ENCODE data around the gene POU3F1. TPM values are rescaled to one million over a fixed set of nuclear protein-coding genes. Genes with fewer than 3 reads are reported as not detected.

POU3F1 gene
- total RNA-seq, 1 experiment from 2014 or later: not detected

DNA sequence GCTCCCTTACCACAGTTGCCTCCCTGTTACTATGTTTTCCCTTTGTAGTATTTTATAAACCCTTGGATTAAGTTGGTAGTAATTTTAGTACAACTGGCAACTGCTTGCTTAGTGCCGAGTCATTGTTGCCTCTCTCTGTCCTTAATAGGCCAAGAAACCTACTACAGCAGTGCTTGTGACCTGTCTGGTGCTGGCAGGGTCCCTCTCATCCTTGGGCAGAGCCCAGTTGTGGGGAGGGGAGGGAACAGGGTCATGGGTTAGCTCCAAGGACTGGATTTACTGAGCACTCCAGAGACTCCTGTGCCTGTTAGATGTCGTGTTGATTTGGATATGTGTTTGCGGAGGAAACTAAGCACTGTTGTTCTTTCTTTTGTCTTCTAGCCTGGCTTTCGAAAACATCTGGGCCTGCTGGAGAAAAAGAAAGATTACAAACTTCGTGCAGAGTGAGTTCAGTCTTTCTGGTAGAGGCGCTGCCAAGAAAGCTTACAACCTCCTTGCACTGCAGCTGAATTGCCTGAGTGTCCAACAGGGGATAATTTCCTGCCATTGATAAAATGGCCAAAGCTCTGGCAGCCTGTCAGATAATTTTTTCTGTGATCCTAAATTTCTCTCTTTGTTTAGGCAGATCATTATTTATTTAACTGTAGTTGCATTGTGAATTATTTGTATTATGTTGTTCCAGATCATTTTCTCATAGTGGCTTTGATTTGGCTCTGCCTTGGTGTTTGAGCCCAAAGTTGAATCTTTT lies 30.4 kb downstream of the POU3F1 start:
- Histone ChIP-seq H3K9me3 (ENCODE audit: low read length) (no peaks in the 10 kb centered on the region), H4K20me1 (ENCODE audit: low read length) (0 out of 2 replicates have a peak, but pooled peaks cover 4% of the 10 kb centered on the region), H3K9me2 (replicated peaks; ENCODE audit: low read length) (no peaks in the 10 kb centered on the region), H3K4me1 (ENCODE audit: insufficient read depth, low read length) (peaks cover 6% of the 10 kb centered on the region), H2AFZ (ENCODE audit: low read length) (no peak overlapping the region), H3K79me2 (ENCODE audit: low read length) (peaks cover 48% of the 10 kb centered on the region), H3K36me3 (ENCODE audit: low read depth, low read length) (peaks cover 52% of the 10 kb centered on the region), H3K27ac (ENCODE audit: low read length) (0 out of 2 replicates have a peak overlapping the region, but pooled peaks have one; percentile 4), H3F3A (ENCODE audit: low read length, unreplicated experiment) (no peaks in the 10 kb centered on the region), H3K4me3 (ENCODE audit: low read length) (no peak overlapping the region), H3K9ac (ENCODE audit: low read length) (no peak overlapping the region), H3K4me2 (ENCODE audit: low read length) (no peak overlapping the region), H3K27me3 (ENCODE audit: low read length) (no peaks in the 10 kb centered on the region)
- BruUV-seq (replicated peaks): no TSS peak
- POLR2A ChIA-PET (ENCODE audit: unreplicated experiment): no interaction called here
- CTCF ChIA-PET: interaction anchor here (0.6 kb wide), 1 partner anchor 22 kb away, joined by 4 read pairs; no protein-coding TSS in a partner anchor
- TF ChIP-seq EZH2phosphoT487 (IDR thresholded peaks at IDR 0.05; ENCODE audit: borderline replicate concordance, low read length): no peak
- no peak for TF ChIP-seq EZH2 (IDR thresholded peaks at IDR 0.05; ENCODE audit: low read length, unreplicated experiment)
- TF ChIP-seq, protein P1, sequence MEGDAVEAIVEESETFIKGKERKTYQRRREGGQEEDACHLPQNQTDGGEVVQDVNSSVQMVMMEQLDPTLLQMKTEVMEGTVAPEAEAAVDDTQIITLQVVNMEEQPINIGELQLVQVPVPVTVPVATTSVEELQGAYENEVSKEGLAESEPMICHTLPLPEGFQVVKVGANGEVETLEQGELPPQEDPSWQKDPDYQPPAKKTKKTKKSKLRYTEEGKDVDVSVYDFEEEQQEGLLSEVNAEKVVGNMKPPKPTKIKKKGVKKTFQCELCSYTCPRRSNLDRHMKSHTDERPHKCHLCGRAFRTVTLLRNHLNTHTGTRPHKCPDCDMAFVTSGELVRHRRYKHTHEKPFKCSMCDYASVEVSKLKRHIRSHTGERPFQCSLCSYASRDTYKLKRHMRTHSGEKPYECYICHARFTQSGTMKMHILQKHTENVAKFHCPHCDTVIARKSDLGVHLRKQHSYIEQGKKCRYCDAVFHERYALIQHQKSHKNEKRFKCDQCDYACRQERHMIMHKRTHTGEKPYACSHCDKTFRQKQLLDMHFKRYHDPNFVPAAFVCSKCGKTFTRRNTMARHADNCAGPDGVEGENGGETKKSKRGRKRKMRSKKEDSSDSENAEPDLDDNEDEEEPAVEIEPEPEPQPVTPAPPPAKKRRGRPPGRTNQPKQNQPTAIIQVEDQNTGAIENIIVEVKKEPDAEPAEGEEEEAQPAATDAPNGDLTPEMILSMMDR (conservative IDR thresholded peaks at IDR 0.05; ENCODE audit: low read depth, low read length): no peak
- ATAC-seq: no peak
- intact Hi-C loops (cut with micrococcal nuclease): no loop called here
- DNase-seq: no peak

DNA sequence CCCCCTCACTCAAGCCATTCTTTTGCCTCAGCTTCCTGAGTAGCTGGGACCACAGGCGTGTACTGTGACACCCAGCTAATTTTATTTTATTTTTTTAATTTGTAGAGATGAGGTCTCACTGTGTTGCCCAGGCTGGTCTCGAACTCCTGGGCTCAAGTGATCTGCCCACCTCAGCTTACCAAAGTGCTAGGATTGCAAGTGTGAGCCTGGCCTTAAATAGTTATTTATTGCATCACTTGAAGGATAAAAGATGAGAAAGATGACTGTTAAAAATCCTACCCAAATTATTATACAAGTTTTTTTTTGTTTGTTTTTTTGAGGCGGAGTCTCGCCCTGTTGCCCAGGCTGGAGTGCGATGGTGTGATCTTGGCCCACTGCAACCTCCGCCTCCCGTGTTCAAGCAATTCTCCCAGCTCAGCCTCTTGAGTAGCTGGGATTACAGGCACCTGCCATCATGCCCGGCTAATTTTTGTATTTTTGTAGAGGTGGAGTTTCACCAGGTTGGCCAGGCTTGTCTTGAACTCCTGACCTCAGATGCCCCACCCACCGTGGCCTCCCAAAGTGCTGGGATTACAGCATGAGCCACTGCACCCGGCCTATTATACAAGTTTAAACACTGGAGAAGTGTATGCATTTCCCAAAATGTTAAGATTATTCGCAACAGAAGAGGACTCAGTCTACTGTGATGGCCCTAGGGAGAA lies 31.7 kb downstream of the POU3F1 start:
- BruUV-seq (replicated peaks): no TSS peak
- intact Hi-C loops (cut with micrococcal nuclease): no loop called here
- POLR2A ChIA-PET (ENCODE audit: unreplicated experiment): no interaction called here
- peaks cover 48% of the 10 kb centered on the region for H3K79me2 ChIP-seq (ENCODE audit: low read length)
- H3K4me1 ChIP-seq (ENCODE audit: insufficient read depth, low read length): peaks cover 6% of the 10 kb centered on the region
- H3K4me3 ChIP-seq (ENCODE audit: low read length): no peak overlapping the region
- no peak overlapping the region for H2AFZ ChIP-seq (ENCODE audit: low read length)
- TF ChIP-seq, protein P1 (conservative IDR thresholded peaks at IDR 0.05; ENCODE audit: low read depth, low read length): no peak
- no peak for TF ChIP-seq EZH2 (IDR thresholded peaks at IDR 0.05; ENCODE audit: low read length, unreplicated experiment)
- CTCF ChIA-PET: no interaction called here
- DNase-seq (no peak), ATAC-seq (no peak)
- H3K27me3 ChIP-seq (ENCODE audit: low read length): no peaks in the 10 kb centered on the region
- H4K20me1 ChIP-seq (ENCODE audit: low read length): 0 out of 2 replicates have a peak, but pooled peaks cover 4% of the 10 kb centered on the region
- no peak overlapping the region for H3K9ac ChIP-seq (ENCODE audit: low read length)
- H3K9me2 ChIP-seq (replicated peaks; ENCODE audit: low read length): no peaks in the 10 kb centered on the region
- H3K9me3 ChIP-seq (ENCODE audit: low read length): no peaks in the 10 kb centered on the region
- peak overlapping the region; percentile 86 for H3K4me2 ChIP-seq (ENCODE audit: low read length)
- H3K27ac ChIP-seq (ENCODE audit: low read length): no peak overlapping the region
- no peaks in the 10 kb centered on the region for H3F3A ChIP-seq (ENCODE audit: low read length, unreplicated experiment)
- peaks cover 44% of the 10 kb centered on the region for H3K36me3 ChIP-seq (ENCODE audit: low read depth, low read length)

DNA sequence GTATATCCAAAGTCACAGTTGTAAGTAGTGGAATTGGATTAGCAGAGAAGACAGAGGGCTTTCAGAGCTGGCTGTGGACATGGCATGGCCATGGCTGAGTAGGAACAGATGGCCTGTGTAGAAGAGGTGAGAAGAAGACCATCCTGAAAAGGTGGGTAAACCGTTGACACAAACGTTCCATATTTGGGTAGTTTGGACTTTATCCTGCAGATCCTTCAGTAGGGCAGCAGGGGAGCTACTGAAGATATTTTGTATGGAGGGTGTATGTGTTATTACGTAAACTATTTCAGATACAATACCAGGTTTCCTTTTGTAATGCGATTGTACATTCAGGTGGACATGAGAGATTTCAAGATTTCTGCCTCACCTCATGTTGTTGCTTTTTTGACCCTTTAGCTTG lies 32.4 kb downstream of the POU3F1 start:
- Histone ChIP-seq H3K79me2 (ENCODE audit: low read length) (peaks cover 48% of the 10 kb centered on the region), H3K36me3 (ENCODE audit: low read depth, low read length) (peaks cover 39% of the 10 kb centered on the region), H3K27ac (ENCODE audit: low read length) (no peak overlapping the region), H3K4me3 (ENCODE audit: low read length) (peak overlapping the region; percentile 90), H3F3A (ENCODE audit: low read length, unreplicated experiment) (no peaks in the 10 kb centered on the region), H2AFZ (ENCODE audit: low read length) (no peak overlapping the region), H3K27me3 (ENCODE audit: low read length) (no peaks in the 10 kb centered on the region), H4K20me1 (ENCODE audit: low read length) (0 out of 2 replicates have a peak, but pooled peaks cover 4% of the 10 kb centered on the region), H3K4me1 (ENCODE audit: insufficient read depth, low read length) (peaks cover 6% of the 10 kb centered on the region), H3K9me2 (replicated peaks; ENCODE audit: low read length) (no peaks in the 10 kb centered on the region), H3K4me2 (ENCODE audit: low read length) (peak overlapping the region; percentile 86), H3K9me3 (ENCODE audit: low read length) (no peaks in the 10 kb centered on the region), H3K9ac (ENCODE audit: low read length) (no peak overlapping the region)
- ChIA-PET POLR2A (ENCODE audit: unreplicated experiment) (no interaction called here), CTCF (no interaction called here)
- DNase-seq (no peak), ATAC-seq (no peak)
- TF ChIP-seq, protein P1 (conservative IDR thresholded peaks at IDR 0.05; ENCODE audit: low read depth, low read length): no peak; the same call in 1 of the 2 replicates
- TF ChIP-seq EZH2phosphoT487 (IDR thresholded peaks at IDR 0.05; ENCODE audit: borderline replicate concordance, low read length): no peak
- TF ChIP-seq EZH2 (IDR thresholded peaks at IDR 0.05; ENCODE audit: low read length, unreplicated experiment): no peak
- intact Hi-C loops (cut with micrococcal nuclease): no loop called here
- no TSS peak for BruUV-seq (replicated peaks)
